Calu3 (cell line): ENCODE measurements around the gene S100A16. TPM values are rescaled to one million over a fixed set of nuclear protein-coding genes. Genes with fewer than 3 reads are reported as not detected.

Experiments used
- BruUV-seq: library from RNA; stranded (reverse); fragments of 400-500 nt; replicated peaks from 2 replicates; lab custom pipeline; 2021; lab: Mats Ljungman, UMichigan
- CTCF ChIA-PET: fragments of 300-600 bp; sonication (Branson Sonifier 250); formaldehyde crosslinking; loops from one replicate; lab custom pipeline; 2022; ENCODE audit warnings: antibody characterized with exemption; lab: Charles Lee
- DNase-seq: peaks from one replicate; pipeline ENCODE4 v3.0.0; 2022
- H3K27ac Mint-ChIP-seq: one replicate; pipeline ENCODE4 v1.8.0; 2022; ENCODE audit warnings: mixed read lengths; ENCODE audit not compliant: unreplicated experiment
- H3K27me3 Mint-ChIP-seq: one replicate; pipeline ENCODE4 v1.8.0; 2022; ENCODE audit warnings: mixed read lengths; ENCODE audit not compliant: unreplicated experiment
- H3K36me3 Mint-ChIP-seq: one replicate; pipeline ENCODE4 v1.8.0; 2022; ENCODE audit warnings: mild to moderate bottlenecking, moderate library complexity, mixed read lengths; ENCODE audit not compliant: insufficient read depth, unreplicated experiment
- H3K4me1 Mint-ChIP-seq: one replicate; pipeline ENCODE4 v1.8.0; 2022; ENCODE audit warnings: mild to moderate bottlenecking, low read depth, mixed read lengths; ENCODE audit not compliant: unreplicated experiment
- H3K4me3 Mint-ChIP-seq: one replicate; pipeline ENCODE4 v1.8.0; 2022; ENCODE audit warnings: mild to moderate bottlenecking, low read depth, moderate library complexity, mixed read lengths; ENCODE audit not compliant: unreplicated experiment
- H3K9me3 Mint-ChIP-seq: one replicate; pipeline ENCODE4 v1.8.0; 2022; ENCODE audit warnings: low read depth, mixed read lengths; ENCODE audit not compliant: unreplicated experiment
- intact Hi-C: fragments of 100-400 bp; cut with micrococcal nuclease; formaldehyde crosslinking; loops from one replicate; pipeline ENCODE4 v1.10.0; 2022; ENCODE audit not compliant: unreplicated experiment
- total RNA-seq: library from RNA; stranded (reverse); gene quantifications from 2 replicates; pipeline ENCODE4 v1.2.3, GENCODE V29; 2022
- TF ChIP-seq, protein P1 (sequence below): fragments of 200-600 bp; IDR thresholded peaks from one replicate; pipeline ENCODE4 v1.8.0; 2022; ENCODE audit warnings: antibody characterized with exemption; ENCODE audit not compliant: unreplicated experiment

Gene S100A16
- total RNA-seq, 1 experiment from 2014 or later, result 247 TPM

DNA sequence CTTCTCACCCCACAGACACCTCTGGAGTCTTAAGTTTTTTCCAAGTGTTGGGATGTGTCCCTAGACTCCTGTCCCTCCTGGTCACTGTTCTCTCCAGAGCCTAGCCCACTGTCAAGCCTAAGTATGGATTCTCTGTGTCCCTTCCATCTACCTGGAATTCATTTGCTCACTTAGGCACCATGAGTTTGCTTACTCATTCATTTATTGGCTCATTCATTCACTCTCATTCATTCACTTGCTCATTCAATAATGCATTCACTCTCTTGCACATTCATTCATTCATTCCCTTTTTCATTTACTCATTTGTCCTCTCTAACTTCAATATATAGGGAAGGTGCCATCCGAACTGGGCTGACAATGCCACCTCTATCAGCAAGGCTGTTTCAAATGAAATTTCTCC is 1.6 kb downstream of the S100A16 start:
- H3K27ac Mint-ChIP-seq, result peak overlapping the region; percentile 71
- H3K27me3 Mint-ChIP-seq, result no peaks in the 10 kb centered on the region
- BruUV-seq, result TSS peak; percentile 43
- peak overlapping the region; percentile 90 for H3K4me3 Mint-ChIP-seq
- TF ChIP-seq, protein P1, sequence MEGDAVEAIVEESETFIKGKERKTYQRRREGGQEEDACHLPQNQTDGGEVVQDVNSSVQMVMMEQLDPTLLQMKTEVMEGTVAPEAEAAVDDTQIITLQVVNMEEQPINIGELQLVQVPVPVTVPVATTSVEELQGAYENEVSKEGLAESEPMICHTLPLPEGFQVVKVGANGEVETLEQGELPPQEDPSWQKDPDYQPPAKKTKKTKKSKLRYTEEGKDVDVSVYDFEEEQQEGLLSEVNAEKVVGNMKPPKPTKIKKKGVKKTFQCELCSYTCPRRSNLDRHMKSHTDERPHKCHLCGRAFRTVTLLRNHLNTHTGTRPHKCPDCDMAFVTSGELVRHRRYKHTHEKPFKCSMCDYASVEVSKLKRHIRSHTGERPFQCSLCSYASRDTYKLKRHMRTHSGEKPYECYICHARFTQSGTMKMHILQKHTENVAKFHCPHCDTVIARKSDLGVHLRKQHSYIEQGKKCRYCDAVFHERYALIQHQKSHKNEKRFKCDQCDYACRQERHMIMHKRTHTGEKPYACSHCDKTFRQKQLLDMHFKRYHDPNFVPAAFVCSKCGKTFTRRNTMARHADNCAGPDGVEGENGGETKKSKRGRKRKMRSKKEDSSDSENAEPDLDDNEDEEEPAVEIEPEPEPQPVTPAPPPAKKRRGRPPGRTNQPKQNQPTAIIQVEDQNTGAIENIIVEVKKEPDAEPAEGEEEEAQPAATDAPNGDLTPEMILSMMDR, result no peak
- CTCF ChIA-PET, result interaction anchor here (0.6 to 9.3 kb wide), 5 partner anchors 16 to 98 kb away, joined by 3 to 99 read pairs (median 3); partner anchors contain the start of genes S100A1, S100A13 and S100A2
- peaks cover 76% of the 10 kb centered on the region for H3K4me1 Mint-ChIP-seq
- no peaks in the 10 kb centered on the region for H3K9me3 Mint-ChIP-seq
- peaks cover 89% of the 10 kb centered on the region for H3K36me3 Mint-ChIP-seq
- DNase-seq, result no peak
- intact Hi-C loops, result no loop called here

DNA sequence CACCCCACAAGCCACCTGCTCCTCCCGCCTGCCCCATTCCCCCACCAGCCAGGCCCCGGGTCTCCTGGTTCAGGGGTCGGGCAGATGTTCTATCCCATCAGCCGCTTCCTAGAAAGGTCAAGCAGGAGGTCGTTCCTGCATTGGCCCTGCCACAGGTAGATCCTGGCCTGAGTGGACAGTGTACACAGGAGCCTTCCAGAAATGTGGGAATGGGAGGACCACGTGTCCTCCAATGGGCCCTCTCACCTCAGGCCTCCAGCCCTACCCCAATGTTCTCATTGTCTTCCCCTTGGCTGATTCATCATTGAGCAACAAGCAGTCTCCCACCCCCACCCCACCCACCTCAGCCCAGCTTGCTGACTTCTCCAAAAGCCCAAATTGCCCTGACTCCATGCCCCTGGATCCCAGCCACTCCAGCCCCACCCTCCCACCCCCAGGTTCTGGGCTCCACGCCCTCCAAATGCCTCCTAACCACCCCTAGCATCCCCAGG is 2.1 kb downstream of the S100A16 start:
- H3K9me3 Mint-ChIP-seq, result no peaks in the 10 kb centered on the region
- no peaks in the 10 kb centered on the region for H3K27me3 Mint-ChIP-seq
- H3K36me3 Mint-ChIP-seq, result peaks cover 89% of the 10 kb centered on the region
- H3K4me1 Mint-ChIP-seq, result peaks cover 71% of the 10 kb centered on the region
- H3K27ac Mint-ChIP-seq, result peak overlapping the region; percentile 71
- no TSS peak for BruUV-seq
- intact Hi-C loops, result no loop called here
- CTCF ChIA-PET, result interaction anchor here (0.6 to 9.3 kb wide), 6 partner anchors 17 to 99 kb away, joined by 3 to 99 read pairs (median 3); partner anchors contain the start of genes S100A1, S100A13 and S100A2
- TF ChIP-seq, protein P1, result no peak
- DNase-seq, result peak; percentile 30
- H3K4me3 Mint-ChIP-seq, result peak overlapping the region; percentile 90

DNA sequence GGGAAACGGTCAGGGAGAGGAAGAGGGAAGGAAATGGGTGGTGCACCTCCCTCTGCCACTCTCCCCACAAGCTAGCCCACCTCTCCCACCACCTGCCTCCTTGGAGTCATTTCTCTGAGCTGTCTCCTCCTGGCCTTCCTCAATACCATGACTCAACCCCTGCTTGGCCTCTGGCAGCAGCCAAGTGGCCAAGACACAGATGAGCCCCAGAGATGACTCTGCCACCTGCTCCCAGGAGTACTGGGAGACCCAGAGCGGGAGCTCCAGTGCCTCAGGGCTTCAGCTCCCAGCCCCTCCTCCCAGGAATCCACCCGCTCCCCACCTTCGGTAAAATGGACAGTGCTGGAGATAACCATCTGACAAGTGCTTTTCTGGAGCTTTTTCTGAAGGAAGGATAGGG is 2.6 kb downstream of the S100A16 start:
- H3K27me3 Mint-ChIP-seq, result no peaks in the 10 kb centered on the region
- TF ChIP-seq, protein P1, result no peak
- H3K9me3 Mint-ChIP-seq, result no peaks in the 10 kb centered on the region
- H3K4me3 Mint-ChIP-seq, result peak overlapping the region; percentile 90
- BruUV-seq, result no TSS peak
- peaks cover 89% of the 10 kb centered on the region for H3K36me3 Mint-ChIP-seq
- intact Hi-C loops, result no loop called here
- peaks cover 66% of the 10 kb centered on the region for H3K4me1 Mint-ChIP-seq
- CTCF ChIA-PET, result interaction anchor here (1.1 to 9.3 kb wide), 4 partner anchors 17 to 45 kb away, joined by 3 to 99 read pairs (median 4); partner anchors contain the start of genes S100A1, S100A13 and S100A2
- DNase-seq, result peak; percentile 35
- peak overlapping the region; percentile 71 for H3K27ac Mint-ChIP-seq

DNA sequence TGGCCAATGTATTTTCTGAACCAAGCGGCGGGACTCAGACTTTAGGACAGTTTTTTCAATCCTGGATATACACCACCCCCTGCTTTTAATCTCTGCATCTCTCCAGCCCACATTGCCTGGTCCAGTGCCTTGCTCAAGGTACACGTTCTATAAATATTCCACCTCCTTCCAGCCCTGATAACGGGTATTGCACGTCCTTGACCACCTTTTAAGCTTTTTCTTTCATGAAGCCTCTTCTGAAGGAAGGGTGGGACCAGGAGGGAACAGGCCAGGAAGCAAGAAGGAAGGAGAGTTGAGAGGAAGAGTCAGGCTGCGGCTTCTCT is 3.4 kb downstream of the S100A16 start:
- Mint-ChIP-seq H3K4me3 (peak overlapping the region; percentile 90), H3K9me3 (no peaks in the 10 kb centered on the region), H3K4me1 (peaks cover 58% of the 10 kb centered on the region), H3K27me3 (no peaks in the 10 kb centered on the region), H3K36me3 (peaks cover 87% of the 10 kb centered on the region), H3K27ac (peak overlapping the region; percentile 71)
- TF ChIP-seq, protein P1, result no peak
- no TSS peak for BruUV-seq
- CTCF ChIA-PET, result interaction anchor here (1.4 kb wide), 1 partner anchor 21 kb away, joined by 3 read pairs; no protein-coding TSS in a partner anchor
- DNase-seq, result no peak
- intact Hi-C loops, result loop anchor here (2.0 kb wide), 1 partner anchor 37 kb away; no protein-coding TSS in a partner anchor
